Kidney capillary endothelial cell (primary cell): ENCODE measurements around the gene TRIM5.
A peak's percentile ranks its signal among the peaks of the same experiment; 100 is the strongest.

Experiments used
- DNase-seq: peaks from one replicate; pipeline ENCODE4 v3.0.0-alpha.2; 2018; ENCODE audit warnings: low spot score

The TRIM5 gene

GRCh38 chr11:5624489-5625279, 60.2 kb downstream of the TRIM5 start, which contains the start of gene TRIM34:
Gene TRIM34 (plus strand): TSS chr11:5625001. CDS start chr11:5632332, 7,331 bp downstream.
- peak; percentile 57 for DNase-seq

GRCh38 chr11:5622802-5623201, 62.1 kb downstream of the TRIM5 start:
- no peak for DNase-seq

GRCh38 chr11:5621580-5621979, 63.3 kb downstream of the TRIM5 start:
- no peak for DNase-seq

GRCh38 chr11:5620651-5621521, 64.0 kb downstream of the TRIM5 start:
- DNase-seq = no peak

GRCh38 chr11:5618807-5619206, 66.1 kb downstream of the TRIM5 start:
- DNase-seq = no peak
